Prostate gland (tissue), 2 donors: ENCODE measurements around the gene MS4A2.

Experiments
- POLR2AphosphoS5 ChIP-seq: sonication (generic); formaldehyde crosslinking; IDR thresholded peaks from one replicate; pipeline ENCODE4 v1.6.1; 2017; ENCODE audit warnings: antibody characterized with exemption
- TF ChIP-seq, protein P1 (sequence below), 4 experiments: fragments of 200-600 bp in 2 of 4; fragments of 450-650 bp in 2 of 4; sonication (generic) in 2 of 4; IDR thresholded peaks; 1 replicate in 3 of 4; 2 replicates in 1 of 4; pipeline ENCODE4 v1.5.1; 2016 to 2019; ENCODE audit warnings: antibody characterized with exemption in 4 of 4, mild to moderate bottlenecking in 2 of 4, moderate library complexity in 2 of 4

DNA sequence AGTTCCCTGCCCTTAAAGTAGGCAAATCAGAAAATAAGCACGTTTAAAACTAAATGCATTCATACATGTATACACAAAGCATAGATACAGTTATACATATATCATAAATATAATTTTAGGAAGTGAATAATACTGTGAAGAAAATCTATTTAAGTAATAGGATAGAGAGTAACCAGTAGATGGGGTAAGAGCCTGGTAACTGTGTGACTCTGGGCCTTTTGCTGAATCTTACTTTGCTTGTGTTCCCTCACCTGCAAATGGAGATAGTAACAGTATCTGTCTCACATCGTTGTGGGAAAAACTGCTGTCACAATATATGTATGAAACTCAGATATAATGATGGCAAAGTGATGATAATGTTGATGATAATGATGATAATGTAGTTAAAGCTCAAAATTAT, 29.9 kb downstream of the MS4A2 start:
- TF ChIP-seq, protein P1, sequence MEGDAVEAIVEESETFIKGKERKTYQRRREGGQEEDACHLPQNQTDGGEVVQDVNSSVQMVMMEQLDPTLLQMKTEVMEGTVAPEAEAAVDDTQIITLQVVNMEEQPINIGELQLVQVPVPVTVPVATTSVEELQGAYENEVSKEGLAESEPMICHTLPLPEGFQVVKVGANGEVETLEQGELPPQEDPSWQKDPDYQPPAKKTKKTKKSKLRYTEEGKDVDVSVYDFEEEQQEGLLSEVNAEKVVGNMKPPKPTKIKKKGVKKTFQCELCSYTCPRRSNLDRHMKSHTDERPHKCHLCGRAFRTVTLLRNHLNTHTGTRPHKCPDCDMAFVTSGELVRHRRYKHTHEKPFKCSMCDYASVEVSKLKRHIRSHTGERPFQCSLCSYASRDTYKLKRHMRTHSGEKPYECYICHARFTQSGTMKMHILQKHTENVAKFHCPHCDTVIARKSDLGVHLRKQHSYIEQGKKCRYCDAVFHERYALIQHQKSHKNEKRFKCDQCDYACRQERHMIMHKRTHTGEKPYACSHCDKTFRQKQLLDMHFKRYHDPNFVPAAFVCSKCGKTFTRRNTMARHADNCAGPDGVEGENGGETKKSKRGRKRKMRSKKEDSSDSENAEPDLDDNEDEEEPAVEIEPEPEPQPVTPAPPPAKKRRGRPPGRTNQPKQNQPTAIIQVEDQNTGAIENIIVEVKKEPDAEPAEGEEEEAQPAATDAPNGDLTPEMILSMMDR (IDR thresholded peaks at IDR 0.05): no peak
- no peak for TF ChIP-seq POLR2AphosphoS5
